Brain microvascular endothelial cell (primary cell): ENCODE data around the gene BABAM2.

Experiments used
- DNase-seq: peaks from one replicate; pipeline ENCODE4 v3.0.0-alpha.2; 2020
- H3K27ac ChIP-seq: fragments of 250-450 bp; sonication (Bioruptor Pico); 2 replicates; pipeline ENCODE4 v1.5.1; 2020; ENCODE audit warnings: mild to moderate bottlenecking, moderate library complexity
- H3K27me3 ChIP-seq: fragments of 250-450 bp; sonication (Bioruptor Pico); replicated peaks from 2 replicates; pipeline ENCODE4 v1.5.1; 2020; ENCODE audit warnings: mild to moderate bottlenecking
- H3K36me3 ChIP-seq: fragments of 250-450 bp; sonication (Bioruptor Pico); replicated peaks from 2 replicates; pipeline ENCODE4 v1.5.1; 2020; ENCODE audit warnings: mild to moderate bottlenecking
- H3K4me3 ChIP-seq: 2 replicates; pipeline ENCODE4 v1.5.1; 2011; ENCODE audit warnings: low read depth, mild to moderate bottlenecking, control low read depth, low read length, moderate library complexity
- CTCF ChIP-seq: IDR thresholded peaks from 2 replicates; pipeline ENCODE4 v1.5.1; 2011; ENCODE audit warnings: low read depth, mild to moderate bottlenecking, moderate library complexity, low read length, control low read depth, inconsistent platforms; ENCODE audit errors: missing control alignments
- in situ Hi-C: cut with HindIII; loops from 2 replicates; pipeline ENCODE4 v1.10.0; 2017; ENCODE audit warnings: low sequenced_read_pairs, low pct_ligation_motif_present

The BABAM2 gene

GRCh38 chr2:27907547-27907946, 17.0 kb downstream of the BABAM2 start:
- Histone ChIP-seq H3K27me3 (no peaks in the 10 kb centered on the region), H3K36me3 (no peaks in the 10 kb centered on the region), H3K4me3 (no peak overlapping the region), H3K27ac (no peak overlapping the region)
- no peak for DNase-seq
- in situ Hi-C loops = no loop called here
- TF ChIP-seq CTCF = no peak

DNA sequence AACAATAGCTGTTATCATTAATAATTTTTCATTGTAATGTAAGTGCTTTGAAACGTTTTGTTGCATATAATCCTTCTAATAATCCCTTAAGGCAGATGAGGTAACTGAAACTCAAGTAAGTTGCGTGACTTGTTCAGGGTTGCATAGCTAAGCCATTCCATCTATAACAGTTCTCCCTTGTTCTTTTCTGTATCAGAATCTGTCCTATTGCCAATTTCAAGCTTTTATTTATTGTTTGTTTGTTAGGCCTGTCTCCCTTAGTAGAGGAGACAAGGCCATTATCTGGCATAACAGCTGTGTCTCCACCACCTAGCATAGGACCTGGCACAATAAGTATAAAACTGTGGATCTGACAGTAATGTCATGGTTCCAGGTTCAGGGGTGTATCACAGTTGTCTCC, 19.4 kb downstream of the BABAM2 start:
- no peak overlapping the region for H3K27ac ChIP-seq
- no peak for TF ChIP-seq CTCF
- no peak overlapping the region for H3K4me3 ChIP-seq
- H3K36me3 ChIP-seq = no peaks in the 10 kb centered on the region
- no peaks in the 10 kb centered on the region for H3K27me3 ChIP-seq
- no peak for DNase-seq
- in situ Hi-C loops = no loop called here

DNA sequence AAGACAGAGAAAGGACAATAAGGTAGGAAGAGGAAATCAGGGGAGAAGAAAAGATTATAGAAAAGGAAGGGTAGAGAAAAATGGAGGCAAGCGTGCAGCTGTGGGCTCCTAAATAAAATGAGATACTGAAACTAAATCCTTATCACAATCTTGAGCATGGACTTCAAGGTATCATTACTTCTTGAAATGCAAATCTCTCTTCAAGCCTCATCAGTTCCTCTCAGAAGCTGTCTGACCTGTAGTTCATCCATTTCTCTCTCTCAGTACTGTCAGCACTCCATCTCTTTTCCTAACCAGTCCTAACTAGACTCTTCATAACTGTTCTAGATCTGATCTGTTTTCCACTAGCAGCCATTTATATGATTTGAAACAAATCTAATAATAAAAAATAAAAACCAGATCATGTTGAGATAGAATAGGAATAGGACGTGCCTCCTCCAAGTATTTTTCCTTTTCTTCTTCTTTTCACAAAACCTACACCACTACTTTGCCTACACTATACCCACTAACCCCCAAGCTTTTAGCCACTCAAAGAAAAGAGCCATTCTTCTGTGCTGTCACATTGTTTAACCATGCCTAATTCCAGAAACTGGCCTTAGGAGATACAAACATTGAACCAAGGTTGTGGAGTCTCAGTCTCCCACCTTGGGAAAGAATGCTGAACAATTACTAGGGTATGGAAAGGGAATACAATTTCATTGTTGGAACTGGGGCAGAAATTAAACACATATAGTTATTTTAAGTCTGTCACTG, 21.1 kb downstream of the BABAM2 start:
- no peaks in the 10 kb centered on the region for H3K27me3 ChIP-seq
- no peaks in the 10 kb centered on the region for H3K36me3 ChIP-seq
- TF ChIP-seq CTCF = no peak
- no peak for DNase-seq
- in situ Hi-C loops = no loop called here
- H3K4me3 ChIP-seq = no peak overlapping the region
- no peak overlapping the region for H3K27ac ChIP-seq

DNA sequence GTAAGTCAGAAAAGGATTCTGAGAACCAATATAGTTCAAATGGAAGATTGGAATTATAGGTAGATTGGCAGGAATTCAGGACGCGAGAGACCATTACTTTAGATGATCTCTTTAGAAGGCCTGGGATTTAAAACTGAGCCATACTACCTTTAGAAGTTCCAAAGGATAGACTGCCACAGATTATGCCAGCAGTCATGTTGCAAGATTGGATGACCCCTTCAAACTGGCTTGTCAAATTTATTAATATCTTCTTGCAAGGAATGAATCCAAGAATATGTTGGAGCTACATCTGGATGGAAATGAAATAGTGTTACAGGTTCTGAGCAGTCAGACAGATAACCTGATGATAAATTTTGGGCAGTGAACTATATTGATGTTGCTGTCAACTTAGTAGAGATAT, 22.0 kb downstream of the BABAM2 start:
- Histone ChIP-seq H3K4me3 (no peak overlapping the region), H3K27ac (no peak overlapping the region), H3K27me3 (no peaks in the 10 kb centered on the region), H3K36me3 (no peaks in the 10 kb centered on the region)
- in situ Hi-C loops = no loop called here
- no peak for TF ChIP-seq CTCF
- no peak for DNase-seq

GRCh38 chr2:27914041-27914804, 23.7 kb downstream of the BABAM2 start:
- DNase-seq = no peak
- no peak overlapping the region for H3K4me3 ChIP-seq
- no peaks in the 10 kb centered on the region for H3K27me3 ChIP-seq
- H3K27ac ChIP-seq = no peak overlapping the region
- no peak for TF ChIP-seq CTCF
- no peaks in the 10 kb centered on the region for H3K36me3 ChIP-seq
- in situ Hi-C loops = no loop called here

- TF ChIP-seq CTCF = no peak
- no peak for DNase-seq
- in situ Hi-C loops = no loop called here
- Histone ChIP-seq H3K36me3 (no peaks in the 10 kb centered on the region), H3K27me3 (no peaks in the 10 kb centered on the region), H3K4me3 (no peak overlapping the region), H3K27ac (no peak overlapping the region)
These were observed 24.3 kb downstream of the BABAM2 start for GRCh38 chr2:27914805-27915175.
